PC-9 (cell line): ENCODE results near the gene ASB11.

Experiments used
- CTCF ChIP-seq: fragments of 200-600 bp; sonication (generic); conservative IDR thresholded peaks from 2 replicates; pipeline ENCODE4 v1.6.1; 2017; ENCODE audit warnings: mixed run types, antibody characterized with exemption, mild to moderate bottlenecking, moderate library complexity
- EZH2 ChIP-seq: fragments of 200-600 bp; sonication (generic); IDR thresholded peaks from 2 replicates; pipeline ENCODE4 v1.8.0; 2017; ENCODE audit warnings: antibody characterized with exemption, low read depth

GRCh38 chrX:15274946-15275345 is 40.5 kb downstream of the ASB11 start:
- TF ChIP-seq CTCF (no peak), EZH2 (no peak)
